Measurements from ENCODE around the gene DDX10. TPM values are rescaled to one million over a fixed set of nuclear protein-coding genes. Genes with fewer than 3 reads are reported as not detected.

The DDX10 gene
- total RNA-seq, 2 experiments from 2014 or later: 15.0 to 15.4 TPM

DNA sequence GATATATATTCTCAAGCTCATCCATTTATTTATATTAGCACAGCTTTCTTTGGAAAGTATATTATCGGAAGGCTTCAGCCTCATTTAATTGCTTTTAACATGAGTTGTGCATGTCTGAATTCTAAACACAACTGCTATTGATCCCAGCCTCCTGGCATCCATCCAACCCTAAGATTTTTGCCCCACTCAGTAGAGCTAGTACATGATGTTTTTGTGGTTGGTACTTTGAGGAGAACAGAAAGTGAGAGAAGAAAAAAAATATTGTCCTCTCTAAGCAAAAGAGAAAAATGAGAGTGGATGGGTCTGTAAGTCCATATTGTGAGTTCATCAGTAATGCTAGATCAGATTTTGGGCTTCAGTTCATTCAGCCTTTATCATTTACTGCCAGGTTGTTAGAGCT, 198.7 kb downstream of the DDX10 start:
- Histone ChIP-seq H3K4me1 (ENCODE audit: insufficient read depth, low read length) (no peaks in the 10 kb centered on the region), H3K27ac (ENCODE audit: low read depth in 1 of 2, low read length in 2 of 2) (no peak overlapping the region), H3K9me3 (ENCODE audit: control insufficient read depth in 1 of 2, insufficient read depth in 1 of 2, low read length in 2 of 2) (no peaks in the 10 kb centered on the region), H3K27me3 (ENCODE audit: control insufficient read depth in 1 of 2, insufficient read depth in 2 of 2, low read length in 2 of 2) (no peaks in the 10 kb centered on the region), H3K4me3 (ENCODE audit: low read length) (no peak overlapping the region), H3K36me3 (ENCODE audit: insufficient read depth, low read length) (no peaks in the 10 kb centered on the region)
- Mint-ChIP-seq H3K4me3 (no peak overlapping the region), H3K4me1 (ENCODE audit: low read depth) (peaks cover 8% of the 10 kb centered on the region), H3K36me3 (ENCODE audit: low read depth) (peaks cover 13% of the 10 kb centered on the region), H3K27ac (no peak overlapping the region), H3K9me3 (no peaks in the 10 kb centered on the region), H3K27me3 (no peaks in the 10 kb centered on the region)
- ATAC-seq (ENCODE audit: poor library complexity): no peak
- DNase-seq: no peak
- POLR2A ChIA-PET: no interaction called here
- intact Hi-C loops (cut with DNase I, micrococcal nuclease): no loop called here
- no peak for TF ChIP-seq CTCF (IDR thresholded peaks at IDR 0.05)
- CTCF ChIA-PET: no interaction called here

- ATAC-seq (ENCODE audit: poor library complexity): no peak
- no peaks in the 10 kb centered on the region for H3K36me3 ChIP-seq (ENCODE audit: insufficient read depth, low read length)
- Mint-ChIP-seq H3K27me3 (no peaks in the 10 kb centered on the region), H3K27ac (no peak overlapping the region), H3K9me3 (no peaks in the 10 kb centered on the region), H3K4me1 (ENCODE audit: low read depth) (peaks cover 8% of the 10 kb centered on the region), H3K36me3 (ENCODE audit: low read depth) (peaks cover 13% of the 10 kb centered on the region), H3K4me3 (no peak overlapping the region)
- intact Hi-C loops (cut with DNase I, micrococcal nuclease): no loop called here
- no peak overlapping the region for H3K4me3 ChIP-seq (ENCODE audit: low read length)
- DNase-seq: no peak
- no peak overlapping the region for H3K27ac ChIP-seq (ENCODE audit: low read depth in 1 of 2, low read length in 2 of 2)
- ChIA-PET CTCF (no interaction called here), POLR2A (no interaction called here)
- no peaks in the 10 kb centered on the region for H3K27me3 ChIP-seq (ENCODE audit: control insufficient read depth in 1 of 2, insufficient read depth in 2 of 2, low read length in 2 of 2)
- no peak for TF ChIP-seq CTCF (IDR thresholded peaks at IDR 0.05)
- no peaks in the 10 kb centered on the region for H3K4me1 ChIP-seq (ENCODE audit: insufficient read depth, low read length)
- no peaks in the 10 kb centered on the region for H3K9me3 ChIP-seq (ENCODE audit: control insufficient read depth in 1 of 2, insufficient read depth in 1 of 2, low read length in 2 of 2)
These were observed 200.5 kb downstream of the DDX10 start for GRCh38 chr11:108865406-108865805.

GRCh38 chr11:108866781-108867180, 201.9 kb downstream of the DDX10 start:
- Mint-ChIP-seq H3K27ac (no peak overlapping the region), H3K27me3 (no peaks in the 10 kb centered on the region)
- intact Hi-C loops (cut with DNase I, micrococcal nuclease): no loop called here

More at GRCh38 chr11:108866781-108867180, 201.9 kb downstream of the DDX10 start:
- POLR2A ChIA-PET: no interaction called here
- CTCF ChIA-PET: interaction anchor here (0.8 kb wide), 1 partner anchor 13 kb away, joined by 3 read pairs; no protein-coding TSS in a partner anchor
- H3K36me3 Mint-ChIP-seq (ENCODE audit: low read depth): peaks cover 2% of the 10 kb centered on the region
- no peaks in the 10 kb centered on the region for H3K9me3 Mint-ChIP-seq
- H3K4me3 Mint-ChIP-seq: no peak overlapping the region
- Histone ChIP-seq H3K27ac (ENCODE audit: low read depth in 1 of 2, low read length in 2 of 2) (no peak overlapping the region), H3K4me1 (ENCODE audit: insufficient read depth, low read length) (no peaks in the 10 kb centered on the region), H3K27me3 (ENCODE audit: control insufficient read depth in 1 of 2, insufficient read depth in 2 of 2, low read length in 2 of 2) (no peaks in the 10 kb centered on the region), H3K36me3 (ENCODE audit: insufficient read depth, low read length) (no peaks in the 10 kb centered on the region), H3K4me3 (ENCODE audit: low read length) (no peak overlapping the region), H3K9me3 (ENCODE audit: control insufficient read depth in 1 of 2, insufficient read depth in 1 of 2, low read length in 2 of 2) (no peaks in the 10 kb centered on the region)
- peaks cover 8% of the 10 kb centered on the region for H3K4me1 Mint-ChIP-seq (ENCODE audit: low read depth)
- ATAC-seq (ENCODE audit: poor library complexity) (no peak), DNase-seq (no peak)
- no peak for TF ChIP-seq CTCF (IDR thresholded peaks at IDR 0.05)

All from CD4-positive, alpha-beta T cell (primary cell).